HEK293 (cell line): ENCODE measurements around the gene SNX21.

Source experiments
- TF ChIP-seq, protein P1 (sequence below): fragments of 450-650 bp; formaldehyde crosslinking; IDR thresholded peaks from 2 replicates; pipeline ENCODE4 v1.5.1; 2016; ENCODE audit warnings: missing biosample characterization, missing genetic modification characterization
- TF ChIP-seq, protein P2 (sequence below): fragments of 450-650 bp; formaldehyde crosslinking; IDR thresholded peaks from 2 replicates; pipeline ENCODE4 v1.5.1; 2017; ENCODE audit warnings: missing biosample characterization, missing genetic modification characterization
- TF ChIP-seq, protein P3 (sequence below): sonication (generic); formaldehyde crosslinking; IDR thresholded peaks from 2 replicates; pipeline ENCODE4 v1.8.1; 2022; ENCODE audit warnings: mild to moderate bottlenecking, moderate library complexity, missing genetic modification reagents

DNA sequence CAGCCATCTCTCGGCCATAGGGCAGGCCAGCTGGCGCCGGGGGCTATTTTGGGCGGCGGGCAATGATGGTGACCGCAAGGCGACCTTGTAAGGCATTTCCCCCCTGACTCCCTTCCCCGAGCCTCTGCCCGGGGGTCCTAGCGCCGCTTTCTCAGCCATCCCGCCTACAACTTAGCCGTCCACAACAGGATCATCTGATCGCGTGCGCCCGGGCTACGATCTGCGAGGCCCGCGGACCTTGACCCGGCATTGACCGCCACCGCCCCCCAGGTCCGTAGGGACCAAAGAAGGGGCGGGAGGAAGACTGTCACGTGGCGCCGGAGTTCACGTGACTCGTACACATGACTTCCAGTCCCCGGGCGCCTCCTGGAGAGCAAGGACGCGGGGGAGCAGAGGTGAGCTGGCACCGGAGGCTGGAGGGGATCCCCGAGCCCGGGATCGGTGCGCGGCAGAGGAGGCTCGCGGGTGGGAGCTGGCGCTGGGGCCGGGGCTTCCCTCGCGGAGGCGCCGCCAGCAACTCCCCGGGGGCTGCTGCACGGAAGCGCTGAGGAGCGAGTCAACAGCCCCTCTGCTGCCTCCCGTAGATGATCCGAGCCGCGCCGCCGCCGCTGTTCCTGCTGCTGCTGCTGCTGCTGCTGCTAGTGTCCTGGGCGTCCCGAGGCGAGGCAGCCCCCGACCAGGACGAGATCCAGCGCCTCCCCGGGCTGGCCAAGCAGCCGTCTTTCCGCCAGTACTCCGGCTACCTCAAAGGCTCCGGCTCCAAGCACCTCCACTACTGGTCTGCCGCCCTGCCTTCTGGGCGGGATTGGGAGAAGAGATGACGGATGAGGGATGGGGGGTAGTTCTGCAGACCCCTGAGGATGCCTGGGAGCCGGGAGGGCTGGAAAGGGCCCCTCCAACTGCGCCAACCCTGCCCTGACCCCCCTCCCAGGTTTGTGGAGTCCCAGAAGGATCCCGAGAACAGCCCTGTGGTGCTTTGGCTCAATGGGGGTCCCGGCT lies 57.7 kb downstream of the SNX21 start, which contains the start of the genes CTSA and NEURL2:
- TF ChIP-seq, protein P1, sequence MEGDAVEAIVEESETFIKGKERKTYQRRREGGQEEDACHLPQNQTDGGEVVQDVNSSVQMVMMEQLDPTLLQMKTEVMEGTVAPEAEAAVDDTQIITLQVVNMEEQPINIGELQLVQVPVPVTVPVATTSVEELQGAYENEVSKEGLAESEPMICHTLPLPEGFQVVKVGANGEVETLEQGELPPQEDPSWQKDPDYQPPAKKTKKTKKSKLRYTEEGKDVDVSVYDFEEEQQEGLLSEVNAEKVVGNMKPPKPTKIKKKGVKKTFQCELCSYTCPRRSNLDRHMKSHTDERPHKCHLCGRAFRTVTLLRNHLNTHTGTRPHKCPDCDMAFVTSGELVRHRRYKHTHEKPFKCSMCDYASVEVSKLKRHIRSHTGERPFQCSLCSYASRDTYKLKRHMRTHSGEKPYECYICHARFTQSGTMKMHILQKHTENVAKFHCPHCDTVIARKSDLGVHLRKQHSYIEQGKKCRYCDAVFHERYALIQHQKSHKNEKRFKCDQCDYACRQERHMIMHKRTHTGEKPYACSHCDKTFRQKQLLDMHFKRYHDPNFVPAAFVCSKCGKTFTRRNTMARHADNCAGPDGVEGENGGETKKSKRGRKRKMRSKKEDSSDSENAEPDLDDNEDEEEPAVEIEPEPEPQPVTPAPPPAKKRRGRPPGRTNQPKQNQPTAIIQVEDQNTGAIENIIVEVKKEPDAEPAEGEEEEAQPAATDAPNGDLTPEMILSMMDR (tag by site-specific recombination) = peak; percentile 59
- TF ChIP-seq, protein P2, sequence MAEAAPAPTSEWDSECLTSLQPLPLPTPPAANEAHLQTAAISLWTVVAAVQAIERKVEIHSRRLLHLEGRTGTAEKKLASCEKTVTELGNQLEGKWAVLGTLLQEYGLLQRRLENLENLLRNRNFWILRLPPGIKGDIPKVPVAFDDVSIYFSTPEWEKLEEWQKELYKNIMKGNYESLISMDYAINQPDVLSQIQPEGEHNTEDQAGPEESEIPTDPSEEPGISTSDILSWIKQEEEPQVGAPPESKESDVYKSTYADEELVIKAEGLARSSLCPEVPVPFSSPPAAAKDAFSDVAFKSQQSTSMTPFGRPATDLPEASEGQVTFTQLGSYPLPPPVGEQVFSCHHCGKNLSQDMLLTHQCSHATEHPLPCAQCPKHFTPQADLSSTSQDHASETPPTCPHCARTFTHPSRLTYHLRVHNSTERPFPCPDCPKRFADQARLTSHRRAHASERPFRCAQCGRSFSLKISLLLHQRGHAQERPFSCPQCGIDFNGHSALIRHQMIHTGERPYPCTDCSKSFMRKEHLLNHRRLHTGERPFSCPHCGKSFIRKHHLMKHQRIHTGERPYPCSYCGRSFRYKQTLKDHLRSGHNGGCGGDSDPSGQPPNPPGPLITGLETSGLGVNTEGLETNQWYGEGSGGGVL (tag by site-specific recombination) = peak; percentile 60
- TF ChIP-seq, protein P3, sequence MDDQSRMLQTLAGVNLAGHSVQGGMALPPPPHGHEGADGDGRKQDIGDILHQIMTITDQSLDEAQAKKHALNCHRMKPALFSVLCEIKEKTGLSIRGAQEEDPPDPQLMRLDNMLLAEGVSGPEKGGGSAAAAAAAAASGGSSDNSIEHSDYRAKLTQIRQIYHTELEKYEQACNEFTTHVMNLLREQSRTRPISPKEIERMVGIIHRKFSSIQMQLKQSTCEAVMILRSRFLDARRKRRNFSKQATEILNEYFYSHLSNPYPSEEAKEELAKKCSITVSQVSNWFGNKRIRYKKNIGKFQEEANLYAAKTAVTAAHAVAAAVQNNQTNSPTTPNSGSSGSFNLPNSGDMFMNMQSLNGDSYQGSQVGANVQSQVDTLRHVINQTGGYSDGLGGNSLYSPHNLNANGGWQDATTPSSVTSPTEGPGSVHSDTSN = no peak; the same call in 1 of the 2 replicates
